Right atrium auricular region (tissue), 2 donors: Measurements from ENCODE around the gene LEMD2. TPM values are rescaled to one million over a fixed set of nuclear protein-coding genes. Genes with fewer than 3 reads are reported as not detected.

Experiments used
- DNase-seq: peaks from one replicate; pipeline ENCODE4 v3.0.0-alpha.2; 2019; ENCODE audit warnings: low spot score
- H3K27ac ChIP-seq, 2 donors: fragments of 200-600 bp; sonication (generic); 1 replicate in 1 of 2; 2 replicates in 1 of 2; pipeline ENCODE4 v1.5.1; 2016 to 2019
- H3K27me3 ChIP-seq, 2 donors: fragments of 200-600 bp; sonication (generic); one replicate each; pipeline versions ENCODE4 v1.5.1 to v1.6.0; 2017 to 2019
- H3K36me3 ChIP-seq: fragments of 200-600 bp; sonication (generic); one replicate; pipeline ENCODE4 v1.5.1; 2016
- H3K4me1 ChIP-seq, 2 donors: fragments of 200-600 bp; sonication (generic); one replicate each; pipeline versions ENCODE4 v1.5.1 to v1.6.0; 2017 to 2019
- H3K4me3 ChIP-seq, 2 donors: fragments of 200-600 bp; sonication (generic); 1 replicate in 1 of 2; 2 replicates in 1 of 2; pipeline ENCODE4 v1.5.1; 2017 to 2019; ENCODE audit warnings: mild to moderate bottlenecking in 1 of 2, moderate library complexity in 1 of 2
- H3K9me3 ChIP-seq, 2 donors: fragments of 200-600 bp; sonication (generic); one replicate each; pipeline ENCODE4 v1.5.1; 2019
- CTCF ChIP-seq, 2 donors: fragments of 200-600 bp; sonication (generic); IDR thresholded peaks; one replicate each; pipeline ENCODE4 v1.5.1; 2019; ENCODE audit warnings: antibody characterized with exemption in 2 of 2
- total RNA-seq, 2 donors: library from RNA; depleted of rRNA; stranded (reverse); fragments of >200 nt; gene quantifications; one replicate each; pipeline ENCODE4 v1.1.0, GENCODE V29; 2016

LEMD2 gene
- total RNA-seq, 2 donors from 2014 or later, result 25.9 to 28.1 TPM

DNA sequence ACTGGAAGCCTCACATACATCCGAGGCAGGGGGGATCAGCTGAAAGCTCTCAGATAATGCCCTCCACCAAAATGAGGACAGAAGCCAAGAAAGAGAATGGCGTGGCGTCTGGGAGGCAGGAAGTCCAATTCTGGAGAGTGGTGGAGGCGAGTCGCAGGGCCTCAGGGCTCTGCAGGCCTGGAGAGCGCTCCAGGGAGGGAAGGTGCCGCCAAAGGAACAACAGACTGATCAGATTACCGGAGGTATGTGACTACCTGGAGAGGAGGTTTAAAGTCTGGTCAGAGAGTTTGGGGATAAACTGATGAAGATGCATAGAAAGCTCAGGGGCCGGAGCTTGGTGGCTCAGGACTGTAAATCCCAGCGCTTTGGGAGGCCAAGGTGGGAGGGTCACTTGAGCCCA, 31.0 kb downstream of the LEMD2 start:
- no peak for TF ChIP-seq CTCF (IDR thresholded peaks at IDR 0.05)
- Histone ChIP-seq H3K4me3 (no peak overlapping the region), H3K4me1 (peaks cover 0 to 22% of the 10 kb centered on the region in 2 donors), H3K27ac (no peak overlapping the region), H3K9me3 (no peaks in the 10 kb centered on the region), H3K36me3 (no peaks in the 10 kb centered on the region), H3K27me3 (no peaks in the 10 kb centered on the region)
- no peak for DNase-seq

GRCh38 chr6:33757113-33757512, 31.8 kb downstream of the LEMD2 start:
- no peak for DNase-seq
- H3K9me3 ChIP-seq, result no peaks in the 10 kb centered on the region
- H3K27ac ChIP-seq, result no peak overlapping the region
- H3K36me3 ChIP-seq, result no peaks in the 10 kb centered on the region
- peaks cover 0 to 18% of the 10 kb centered on the region in 2 donors for H3K4me1 ChIP-seq
- no peak overlapping the region for H3K4me3 ChIP-seq
- no peaks in the 10 kb centered on the region for H3K27me3 ChIP-seq
- TF ChIP-seq CTCF (IDR thresholded peaks at IDR 0.05), result no peak

- peaks cover 0 to 17% of the 10 kb centered on the region in 2 donors for H3K4me1 ChIP-seq
- no peaks in the 10 kb centered on the region for H3K9me3 ChIP-seq
- no peak for TF ChIP-seq CTCF (IDR thresholded peaks at IDR 0.05)
- no peak overlapping the region for H3K4me3 ChIP-seq
- no peak for DNase-seq
- no peak overlapping the region for H3K27ac ChIP-seq
- no peaks in the 10 kb centered on the region for H3K27me3 ChIP-seq
- no peaks in the 10 kb centered on the region for H3K36me3 ChIP-seq
Measured at GRCh38 chr6:33756211-33756954, 32.5 kb downstream of the LEMD2 start.

GRCh38 chr6:33755070-33755869, 33.7 kb downstream of the LEMD2 start:
- Histone ChIP-seq H3K4me1 (peaks cover 0 to 19% of the 10 kb centered on the region in 2 donors), H3K4me3 (no peak overlapping the region), H3K27ac (no peak overlapping the region), H3K27me3 (no peaks in the 10 kb centered on the region), H3K9me3 (no peaks in the 10 kb centered on the region), H3K36me3 (no peaks in the 10 kb centered on the region)
- no peak for TF ChIP-seq CTCF (IDR thresholded peaks at IDR 0.05)
- no peak for DNase-seq

DNA sequence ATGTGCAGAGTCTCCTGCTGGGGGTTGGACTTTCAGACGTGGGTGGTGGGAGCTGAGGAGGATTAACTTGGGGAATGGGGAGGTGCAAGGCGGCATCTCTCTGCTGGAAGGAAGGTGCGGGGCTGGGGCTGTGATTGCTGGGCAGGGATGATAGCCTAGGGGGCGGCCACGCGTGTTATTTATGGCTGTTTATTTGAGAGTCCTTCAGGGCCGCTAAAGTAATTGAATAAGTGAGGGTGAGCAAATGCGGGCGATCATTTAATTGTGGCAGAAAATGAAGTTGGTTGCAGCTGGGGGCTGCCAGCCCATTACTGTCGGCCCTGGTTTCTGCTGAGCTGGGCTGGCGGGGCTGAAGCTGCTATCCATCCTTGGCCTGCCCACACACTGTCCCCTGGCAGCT, 34.7 kb downstream of the LEMD2 start:
- Histone ChIP-seq H3K4me1 (peaks cover 0 to 19% of the 10 kb centered on the region in 2 donors), H3K4me3 (no peak overlapping the region), H3K9me3 (no peaks in the 10 kb centered on the region), H3K27me3 (no peaks in the 10 kb centered on the region), H3K36me3 (no peaks in the 10 kb centered on the region), H3K27ac (no peak overlapping the region)
- DNase-seq, result no peak
- TF ChIP-seq CTCF (IDR thresholded peaks at IDR 0.05), result no peak
